ENCODE measurements around the gene PARP11. TPM values are rescaled to one million over a fixed set of nuclear protein-coding genes. Genes with fewer than 3 reads are reported as not detected.

PARP11 gene
- total and polyA plus RNA-seq, 2 donors (not counting 1 experiment from before 2014, with no cell fraction given) = 6.4 to 26.3 TPM

DNA sequence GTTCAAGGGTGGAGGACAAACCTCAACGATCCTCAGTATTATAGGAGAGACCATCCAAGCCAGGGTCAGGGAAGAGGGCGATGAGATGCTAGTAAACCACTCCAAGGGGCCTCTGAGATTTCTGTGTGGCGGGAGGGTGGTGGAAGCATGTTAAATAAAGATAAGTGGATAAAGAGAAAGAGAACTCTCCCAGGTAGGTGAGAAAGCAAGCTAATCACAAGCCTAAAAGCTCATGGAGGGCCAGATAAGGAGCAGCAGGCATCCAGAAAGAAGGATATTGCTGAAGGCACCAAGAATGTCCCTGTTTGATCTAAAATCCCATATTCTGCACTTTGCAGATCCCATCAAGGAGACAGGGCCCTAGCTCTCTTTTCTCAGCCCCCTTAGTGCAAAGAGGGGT is 48.3 kb upstream of the PARP11 start:
- Histone ChIP-seq H3K27me3 (replicated peaks in 1 of 4; ENCODE audit: control extremely low read depth in 1 of 4, control insufficient read depth in 3 of 4, insufficient read depth in 4 of 4, low read length in 3 of 4) (peaks cover 0 to 15% (median 2%) of the 10 kb centered on the region in 4 experiments), H2AFZ (ENCODE audit: insufficient read depth, low read depth, low read length, poor library complexity, severe bottlenecking) (no peak overlapping the region), H3K4me3 (ENCODE audit: control extremely low read depth in 1 of 5, extremely low read depth in 1 of 5, insufficient read depth in 1 of 5, low read depth in 2 of 5, low read length in 4 of 5) (no peak overlapping the region), H3K4me1 (ENCODE audit: control insufficient read depth in 2 of 2, insufficient read depth in 2 of 2, low read length in 2 of 2) (no peaks in the 10 kb centered on the region), H3K4me2 (replicated peaks; ENCODE audit: low read depth, low read length, poor library complexity, severe bottlenecking) (no peak overlapping the region), H4K20me1 (ENCODE audit: control insufficient read depth, insufficient read depth, low read length, poor library complexity, severe bottlenecking) (no peaks in the 10 kb centered on the region), H3K27ac (ENCODE audit: low read length in 2 of 2) (no peak overlapping the region), H3K79me2 (ENCODE audit: control insufficient read depth, insufficient read depth, low read length) (no peaks in the 10 kb centered on the region), H3K9ac (ENCODE audit: low read length) (no peak overlapping the region), H3K9me3 (ENCODE audit: control extremely low read depth in 1 of 3, control insufficient read depth in 2 of 3, insufficient read depth in 1 of 3, low read length in 2 of 3) (no peaks in the 10 kb centered on the region), H3K36me3 (replicated peaks in 1 of 2; ENCODE audit: control extremely low read depth in 1 of 2, control insufficient read depth in 1 of 2, extremely low read depth in 1 of 2, insufficient read depth in 2 of 2, low read length in 1 of 2) (no peaks in the 10 kb centered on the region)
- Mint-ChIP-seq H3K4me3 (no peak overlapping the region), H3K27ac (no peak overlapping the region), H3K4me1 (no peaks in the 10 kb centered on the region), H3K27me3 (peaks cover 32% of the 10 kb centered on the region), H3K9me3 (ENCODE audit: insufficient read depth) (no peaks in the 10 kb centered on the region)
- ChIA-PET CTCF (interaction anchor here (1.3 kb wide), 1 partner anchor 36 kb away, joined by 4 read pairs; no protein-coding TSS in a partner anchor), POLR2A (no interaction called here)
- intact Hi-C loops (cut with micrococcal nuclease) = no loop called here
- no peak for DNase-seq
- TF ChIP-seq, protein P1, sequence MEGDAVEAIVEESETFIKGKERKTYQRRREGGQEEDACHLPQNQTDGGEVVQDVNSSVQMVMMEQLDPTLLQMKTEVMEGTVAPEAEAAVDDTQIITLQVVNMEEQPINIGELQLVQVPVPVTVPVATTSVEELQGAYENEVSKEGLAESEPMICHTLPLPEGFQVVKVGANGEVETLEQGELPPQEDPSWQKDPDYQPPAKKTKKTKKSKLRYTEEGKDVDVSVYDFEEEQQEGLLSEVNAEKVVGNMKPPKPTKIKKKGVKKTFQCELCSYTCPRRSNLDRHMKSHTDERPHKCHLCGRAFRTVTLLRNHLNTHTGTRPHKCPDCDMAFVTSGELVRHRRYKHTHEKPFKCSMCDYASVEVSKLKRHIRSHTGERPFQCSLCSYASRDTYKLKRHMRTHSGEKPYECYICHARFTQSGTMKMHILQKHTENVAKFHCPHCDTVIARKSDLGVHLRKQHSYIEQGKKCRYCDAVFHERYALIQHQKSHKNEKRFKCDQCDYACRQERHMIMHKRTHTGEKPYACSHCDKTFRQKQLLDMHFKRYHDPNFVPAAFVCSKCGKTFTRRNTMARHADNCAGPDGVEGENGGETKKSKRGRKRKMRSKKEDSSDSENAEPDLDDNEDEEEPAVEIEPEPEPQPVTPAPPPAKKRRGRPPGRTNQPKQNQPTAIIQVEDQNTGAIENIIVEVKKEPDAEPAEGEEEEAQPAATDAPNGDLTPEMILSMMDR (IDR thresholded peaks at IDR 0.05) = no peak
- TF ChIP-seq EZH2 (IDR thresholded peaks at IDR 0.05; ENCODE audit: borderline replicate concordance, insufficient read depth, low read depth, low read length, poor library complexity, severe bottlenecking) = no peak
- ATAC-seq (ENCODE audit: low read depth) = no peak
- WGBS (ENCODE audit: insufficient coverage) = 90% methylated on average over 2 of the region's 3 CpGs

DNA sequence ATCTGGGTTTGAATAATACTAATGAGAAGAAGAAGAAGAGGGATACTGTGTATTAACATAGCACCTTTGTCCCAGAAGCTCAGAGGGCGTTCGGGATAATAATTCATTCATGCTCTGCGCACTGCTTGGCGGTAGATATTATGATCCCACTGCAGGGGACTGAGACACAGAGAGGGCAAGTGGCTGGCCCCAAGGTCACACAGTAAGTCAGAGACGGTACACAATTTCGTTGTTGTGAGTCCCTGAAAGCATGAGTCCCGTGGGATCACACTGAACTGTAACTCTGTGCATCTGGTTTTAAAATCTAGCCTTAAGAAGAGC is 47.9 kb upstream of the PARP11 start:
- WGBS (ENCODE audit: insufficient coverage) = 89% methylated on average over 7 of the region's 7 CpGs
- Histone ChIP-seq H3K27me3 (replicated peaks in 1 of 4; ENCODE audit: control extremely low read depth in 1 of 4, control insufficient read depth in 3 of 4, insufficient read depth in 4 of 4, low read length in 3 of 4) (peaks cover 0 to 15% (median 2%) of the 10 kb centered on the region in 4 experiments), H3K9me3 (ENCODE audit: control extremely low read depth in 1 of 3, control insufficient read depth in 2 of 3, insufficient read depth in 1 of 3, low read length in 2 of 3) (no peaks in the 10 kb centered on the region), H3K9ac (ENCODE audit: low read length) (no peak overlapping the region), H3K4me3 (ENCODE audit: control extremely low read depth in 1 of 5, extremely low read depth in 1 of 5, insufficient read depth in 1 of 5, low read depth in 2 of 5, low read length in 4 of 5) (no peak overlapping the region), H4K20me1 (ENCODE audit: control insufficient read depth, insufficient read depth, low read length, poor library complexity, severe bottlenecking) (no peaks in the 10 kb centered on the region), H2AFZ (ENCODE audit: insufficient read depth, low read depth, low read length, poor library complexity, severe bottlenecking) (no peak overlapping the region), H3K27ac (ENCODE audit: low read length in 2 of 2) (no peak overlapping the region), H3K4me1 (ENCODE audit: control insufficient read depth in 2 of 2, insufficient read depth in 2 of 2, low read length in 2 of 2) (no peaks in the 10 kb centered on the region), H3K36me3 (replicated peaks in 1 of 2; ENCODE audit: control extremely low read depth in 1 of 2, control insufficient read depth in 1 of 2, extremely low read depth in 1 of 2, insufficient read depth in 2 of 2, low read length in 1 of 2) (no peaks in the 10 kb centered on the region), H3K79me2 (ENCODE audit: control insufficient read depth, insufficient read depth, low read length) (no peaks in the 10 kb centered on the region), H3K4me2 (replicated peaks; ENCODE audit: low read depth, low read length, poor library complexity, severe bottlenecking) (no peak overlapping the region)
- POLR2A ChIA-PET = no interaction called here
- no peak for TF ChIP-seq EZH2 (IDR thresholded peaks at IDR 0.05; ENCODE audit: borderline replicate concordance, insufficient read depth, low read depth, low read length, poor library complexity, severe bottlenecking)
- TF ChIP-seq, protein P1 (IDR thresholded peaks at IDR 0.05) = no peak
- CTCF ChIA-PET = interaction anchor here (1.3 kb wide), 1 partner anchor 36 kb away, joined by 4 read pairs; no protein-coding TSS in a partner anchor
- intact Hi-C loops (cut with micrococcal nuclease) = no loop called here
- no peaks in the 10 kb centered on the region for H3K4me1 Mint-ChIP-seq
- no peak overlapping the region for H3K27ac Mint-ChIP-seq
- DNase-seq (no peak), ATAC-seq (ENCODE audit: low read depth) (no peak)
- H3K9me3 Mint-ChIP-seq (ENCODE audit: insufficient read depth) = no peaks in the 10 kb centered on the region
- peaks cover 31% of the 10 kb centered on the region for H3K27me3 Mint-ChIP-seq
- no peak overlapping the region for H3K4me3 Mint-ChIP-seq
